Small intestine (tissue), 7 donors: Measurements from ENCODE around the gene MRGPRD. TPM values are rescaled to one million over a fixed set of nuclear protein-coding genes. Genes with fewer than 3 reads are reported as not detected.

Source experiments
- DNase-seq, 2 donors: peaks; one replicate each; pipeline versions ENCODE4 v3.0.0 to v3.0.0-alpha.2; 2013
- FAIRE-seq: peaks from 2 replicates; lab custom pipeline; 2012; peaks lifted over from hg19 to GRCh38; lab: Jason Lieb, UNC
- H3K27ac ChIP-seq, 3 donors: one replicate each; pipeline ENCODE4 v1.5.1; 2013; ENCODE audit warnings: low read length in 2 of 3, mild to moderate bottlenecking in 2 of 3, control low read depth in 1 of 3, inconsistent platforms in 1 of 3, low read depth in 1 of 3, moderate library complexity in 1 of 3
- H3K27me3 ChIP-seq, 3 donors: one replicate each; pipeline ENCODE4 v1.6.1; 2013; ENCODE audit warnings: low read length in 3 of 3, inconsistent platforms in 1 of 3; ENCODE audit not compliant: control insufficient read depth in 3 of 3, insufficient read depth in 3 of 3
- H3K36me3 ChIP-seq, 3 donors: one replicate each; pipeline ENCODE4 v1.6.1; 2013; ENCODE audit warnings: low read length in 3 of 3, inconsistent platforms in 1 of 3, low read depth in 1 of 3, mild to moderate bottlenecking in 1 of 3, moderate library complexity in 1 of 3; ENCODE audit not compliant: control insufficient read depth in 3 of 3, insufficient read depth in 2 of 3
- H3K4me1 ChIP-seq, 3 donors: one replicate each; pipeline ENCODE4 v1.6.1; 2013; ENCODE audit warnings: low read length in 2 of 3, inconsistent platforms in 1 of 3, low read depth in 1 of 3, mild to moderate bottlenecking in 1 of 3, moderate library complexity in 1 of 3; ENCODE audit not compliant: control insufficient read depth in 3 of 3, insufficient read depth in 2 of 3
- H3K4me3 ChIP-seq, 3 donors: one replicate each; pipeline ENCODE4 v1.5.1; 2013; ENCODE audit warnings: low read length in 3 of 3, control low read depth in 1 of 3, inconsistent platforms in 1 of 3, low read depth in 1 of 3, mild to moderate bottlenecking in 1 of 3, moderate library complexity in 1 of 3
- H3K9me3 ChIP-seq, 2 donors: one replicate each; pipeline ENCODE4 v1.6.1; 2013; ENCODE audit warnings: low read depth in 1 of 2, low read length in 1 of 2; ENCODE audit not compliant: control insufficient read depth in 2 of 2, insufficient read depth in 1 of 2
- WGBS, 3 donors: extraction: QIAGEN DNeasy Blood & Tissue Kit; methylation state at CpG; one replicate each; pipeline ENCODE4 v1.1.7; 2013; 5-methylcytosine and 5-hydroxymethylcytosine counted together
- polyA plus RNA-seq, 4 donors: library from polyadenylated mRNA; stranded (reverse) in 3 of 4; unstranded in 1 of 4; fragments of 200-250 nt in 3 of 4; fragments of 120-200 nt in 1 of 4; gene quantifications; one replicate each; pipeline versions ENCODE4 v1.2.1 to v1.2.3, GENCODE V29; 2013
- donor health status: healthy with polysubstance abuse.
- donor health status: control.
- donor health status: control.
- donor health status: Bipolar disorder and iron deficiency.
- donor health status: healthy.

The MRGPRD gene
- polyA plus RNA-seq, 4 donors, result 0.06 TPM; not detected in 3

DNA sequence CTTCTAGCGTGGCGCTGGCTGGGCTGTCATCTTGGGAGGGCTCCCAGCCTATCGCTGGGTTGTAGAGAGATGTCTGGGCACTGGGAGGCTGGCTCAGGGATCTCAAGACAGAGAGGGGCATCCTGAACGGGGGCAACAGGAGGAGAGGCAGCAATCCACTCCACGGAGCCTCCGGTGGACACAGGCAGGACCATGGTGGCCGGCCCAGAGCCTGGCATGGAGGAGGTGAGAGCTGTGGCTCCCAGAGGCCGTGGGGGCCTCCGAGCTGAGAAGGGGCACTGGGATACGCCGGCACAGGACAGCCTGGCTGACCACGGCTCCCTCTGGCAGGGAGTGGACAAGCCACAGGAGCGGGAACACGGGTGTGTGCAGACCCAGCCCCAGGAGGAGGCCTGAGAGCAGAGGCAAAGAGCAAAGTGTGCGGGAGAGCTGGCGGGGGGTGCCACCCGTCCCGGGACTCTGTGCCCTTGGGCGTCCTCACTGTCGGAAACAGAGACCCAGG is 23.1 kb upstream of the MRGPRD start:
- Histone ChIP-seq H3K27me3 (peaks cover 0 to 4% (median 2%) of the 10 kb centered on the region in 3 donors), H3K4me1 (peaks cover 0 to 31% (median 0%) of the 10 kb centered on the region in 3 donors), H3K27ac (no peak overlapping the region), H3K4me3 (no peak overlapping the region), H3K9me3 (no peaks in the 10 kb centered on the region), H3K36me3 (peaks cover 0 to 12% (median 0%) of the 10 kb centered on the region in 3 donors)
- FAIRE-seq (no peak), DNase-seq (no peak)
- 79 to 89% (median 84%) methylated on average over 20 of the region's 20 CpGs for WGBS, 3 donors

DNA sequence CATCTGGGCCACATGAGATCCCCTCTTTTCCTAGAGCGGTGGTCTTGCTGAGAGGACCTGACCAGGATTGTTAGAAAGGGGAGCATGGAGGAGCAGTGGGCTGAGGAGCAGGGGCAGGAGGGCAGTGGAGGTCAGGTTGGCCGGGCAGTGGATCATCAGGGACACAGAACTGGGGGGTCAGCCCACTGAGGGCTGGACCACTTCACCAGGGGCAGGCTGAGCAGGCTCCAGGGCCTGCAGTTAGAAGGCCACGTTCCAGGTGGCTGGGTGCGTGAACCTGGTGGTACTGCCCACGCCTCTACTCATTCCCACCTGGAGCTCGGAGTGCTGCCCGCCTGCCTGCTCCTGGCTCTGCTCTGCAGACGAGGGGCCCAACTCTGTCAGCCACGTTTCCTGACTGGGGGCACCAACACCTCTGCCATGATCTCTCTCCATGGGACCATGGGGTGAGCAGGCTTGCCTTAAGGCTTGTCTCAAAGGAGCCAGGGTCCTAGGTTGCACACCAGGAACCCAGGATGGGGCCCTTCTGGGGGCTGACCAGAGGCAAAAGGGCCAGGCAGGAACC is 22.6 kb upstream of the MRGPRD start:
- Histone ChIP-seq H3K27me3 (peaks cover 0 to 4% (median 2%) of the 10 kb centered on the region in 3 donors), H3K36me3 (peaks cover 0 to 10% (median 0%) of the 10 kb centered on the region in 3 donors), H3K27ac (no peak overlapping the region), H3K9me3 (no peaks in the 10 kb centered on the region), H3K4me3 (no peak overlapping the region), H3K4me1 (peaks cover 0 to 31% (median 0%) of the 10 kb centered on the region in 3 donors)
- WGBS, 3 donors, result 85 to 88% (median 86%) methylated on average over 9 of the region's 9 CpGs
- FAIRE-seq (no peak), DNase-seq (no peak)

DNA sequence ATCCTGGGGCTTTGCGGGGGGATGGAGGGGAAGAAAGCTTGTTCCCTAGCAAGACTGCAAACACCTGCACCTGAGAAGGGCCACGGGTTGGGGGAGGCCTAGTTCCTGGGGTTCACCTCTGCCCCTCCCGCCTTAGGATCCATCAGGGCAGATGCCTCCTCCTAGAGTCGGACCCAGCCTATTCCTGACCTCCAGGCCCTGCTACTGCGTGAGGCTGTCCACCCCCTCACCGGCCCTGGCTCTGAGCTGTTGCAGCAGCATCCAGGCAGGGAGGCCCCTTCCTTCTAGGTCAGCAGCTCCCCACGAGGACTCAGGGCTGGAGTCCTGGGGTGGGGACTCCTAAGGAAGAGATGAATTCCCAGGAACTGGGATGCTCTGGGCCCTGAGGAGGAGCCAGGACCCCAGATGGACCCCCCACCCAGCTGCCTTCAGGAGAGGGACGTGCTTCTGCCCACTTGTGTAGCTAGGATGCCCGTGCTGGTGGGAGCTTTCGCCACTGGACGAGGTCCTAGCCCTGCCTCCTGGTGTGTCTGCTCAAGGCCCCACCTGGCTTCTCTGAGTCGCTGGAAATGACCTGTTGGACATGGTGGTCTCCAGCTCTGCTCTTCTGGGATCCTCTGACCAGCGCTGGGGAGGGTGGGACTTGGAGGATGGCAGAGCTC is 21.9 kb upstream of the MRGPRD start:
- H3K27ac ChIP-seq, result peak overlapping the region in 1 of 3 donors; percentile 18
- 74 to 80% (median 79%) methylated on average over 13 of the region's 13 CpGs for WGBS, 3 donors
- peaks cover 0 to 31% (median 0%) of the 10 kb centered on the region in 3 donors for H3K4me1 ChIP-seq
- H3K36me3 ChIP-seq, result peaks cover 0 to 9% (median 0%) of the 10 kb centered on the region in 3 donors
- H3K4me3 ChIP-seq, result no peak overlapping the region
- DNase-seq (no peak), FAIRE-seq (no peak)
- H3K27me3 ChIP-seq, result peaks cover 0 to 4% (median 2%) of the 10 kb centered on the region in 3 donors
- no peaks in the 10 kb centered on the region for H3K9me3 ChIP-seq

DNA sequence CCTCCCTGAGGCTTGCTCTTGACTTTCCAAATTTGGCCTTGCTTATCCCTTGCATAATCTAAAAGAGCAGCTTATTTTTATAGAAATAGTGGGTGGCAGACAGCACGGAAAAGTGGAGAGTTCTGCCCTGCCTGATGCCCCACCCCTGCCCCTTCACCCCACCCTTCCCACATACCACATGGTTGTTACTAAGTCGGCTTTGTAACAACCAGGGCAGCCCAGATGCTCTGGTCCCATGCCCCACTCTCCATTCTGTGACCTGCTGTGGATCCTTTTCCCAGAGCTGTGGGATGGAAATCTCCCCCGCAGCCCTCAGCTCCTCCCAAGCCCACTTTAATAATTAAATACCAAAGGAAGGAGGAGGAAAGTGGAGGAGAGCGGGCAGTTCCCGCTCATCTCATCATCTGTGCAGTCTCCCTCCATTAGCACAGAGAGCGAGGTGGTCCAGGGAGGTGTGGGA is 21.4 kb upstream of the MRGPRD start:
- no peak overlapping the region for H3K4me3 ChIP-seq
- peaks cover 0 to 9% (median 0%) of the 10 kb centered on the region in 3 donors for H3K36me3 ChIP-seq
- peaks cover 0 to 4% (median 2%) of the 10 kb centered on the region in 3 donors for H3K27me3 ChIP-seq
- peaks cover 0 to 26% (median 0%) of the 10 kb centered on the region in 3 donors for H3K4me1 ChIP-seq
- H3K27ac ChIP-seq, result peak overlapping the region in 1 of 3 donors; percentile 18
- no peaks in the 10 kb centered on the region for H3K9me3 ChIP-seq
- FAIRE-seq, result no peak
- 62 to 76% (median 73%) methylated on average over 6 of the region's 6 CpGs for WGBS, 3 donors
- DNase-seq, result no peak

DNA sequence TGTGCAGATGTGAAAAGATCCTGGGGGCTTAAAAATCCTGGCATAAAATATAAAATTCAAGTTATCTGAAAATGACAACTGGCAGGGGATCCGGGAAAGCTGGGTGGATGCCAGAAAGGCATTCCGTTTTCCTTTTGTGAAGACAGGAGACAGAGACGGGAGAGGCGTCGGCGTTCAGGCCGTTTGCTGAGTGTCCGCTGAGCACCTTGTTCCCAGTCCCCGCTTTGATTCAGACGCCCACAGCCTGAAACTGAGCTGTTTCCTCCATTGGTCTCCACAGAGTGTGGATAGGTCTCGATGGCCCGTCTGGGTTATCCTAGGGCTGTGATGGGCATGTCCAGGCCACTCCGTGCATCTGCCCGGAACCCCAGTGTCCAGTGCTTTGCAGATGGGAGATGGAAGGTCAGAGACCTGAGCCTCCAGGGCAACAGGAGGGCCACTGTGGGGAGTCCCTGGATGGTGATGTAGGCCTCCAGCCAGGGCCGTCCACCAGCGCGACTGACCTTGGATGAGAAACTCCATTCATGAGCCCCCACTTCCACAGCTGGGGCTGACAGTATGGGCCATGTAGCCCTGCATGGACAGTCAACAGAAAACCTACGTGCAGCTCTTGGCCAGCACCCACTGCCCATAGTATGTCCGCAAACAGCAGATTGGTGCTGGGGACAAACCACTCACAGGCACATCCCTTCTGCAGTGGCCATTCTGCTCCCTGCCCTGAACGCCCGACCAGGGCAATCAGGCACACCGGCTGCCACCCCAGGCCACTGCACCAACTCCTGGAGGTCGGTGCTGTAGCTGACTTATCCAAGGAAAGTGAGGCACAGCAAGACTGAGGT is 20.7 kb upstream of the MRGPRD start:
- no peak overlapping the region for H3K4me3 ChIP-seq
- no peaks in the 10 kb centered on the region for H3K9me3 ChIP-seq
- FAIRE-seq (no peak), DNase-seq (no peak)
- peaks cover 0 to 9% (median 0%) of the 10 kb centered on the region in 3 donors for H3K36me3 ChIP-seq
- peak overlapping the region in 2 of 3 donors; percentile 57 to 60 for H3K27ac ChIP-seq
- WGBS, 3 donors, result 80 to 85% (median 82%) methylated on average over 23 of the region's 23 CpGs
- peaks cover 0 to 4% (median 2%) of the 10 kb centered on the region in 3 donors for H3K27me3 ChIP-seq
- peaks cover 0 to 21% (median 0%) of the 10 kb centered on the region in 3 donors for H3K4me1 ChIP-seq

DNA sequence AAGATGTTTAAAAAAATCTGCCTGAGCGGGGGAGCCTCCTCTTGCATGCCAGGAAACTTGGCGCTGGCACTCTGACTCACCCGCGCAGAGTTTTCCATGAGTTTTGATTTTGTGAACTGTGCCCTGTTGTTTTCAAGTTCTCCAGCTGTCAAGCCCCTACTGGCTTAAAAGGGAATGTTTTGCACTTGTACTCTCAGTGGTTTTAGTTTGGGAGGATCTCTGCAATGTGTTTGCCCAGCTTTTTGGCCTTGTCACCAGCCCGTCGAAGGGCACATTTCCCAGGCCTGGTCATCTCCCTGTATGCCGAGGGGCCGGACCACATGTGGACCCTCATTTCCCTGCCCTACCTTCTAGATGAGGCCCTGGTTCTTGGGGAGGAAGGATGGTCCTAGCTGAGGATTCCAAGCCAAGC is 20.1 kb upstream of the MRGPRD start:
- Histone ChIP-seq H3K9me3 (no peaks in the 10 kb centered on the region), H3K27me3 (peaks cover 0 to 4% (median 2%) of the 10 kb centered on the region in 3 donors), H3K4me3 (no peak overlapping the region), H3K27ac (peak overlapping the region in 2 of 3 donors; percentile 57 to 60), H3K4me1 (peaks cover 0 to 15% (median 0%) of the 10 kb centered on the region in 3 donors), H3K36me3 (peaks cover 0 to 9% (median 0%) of the 10 kb centered on the region in 3 donors)
- DNase-seq (peak; percentile 9 to 35), FAIRE-seq (no peak)
- 39 to 59% (median 49%) methylated on average over 8 of the region's 8 CpGs for whole genome bisulfite sequencing, 3 donors

DNA sequence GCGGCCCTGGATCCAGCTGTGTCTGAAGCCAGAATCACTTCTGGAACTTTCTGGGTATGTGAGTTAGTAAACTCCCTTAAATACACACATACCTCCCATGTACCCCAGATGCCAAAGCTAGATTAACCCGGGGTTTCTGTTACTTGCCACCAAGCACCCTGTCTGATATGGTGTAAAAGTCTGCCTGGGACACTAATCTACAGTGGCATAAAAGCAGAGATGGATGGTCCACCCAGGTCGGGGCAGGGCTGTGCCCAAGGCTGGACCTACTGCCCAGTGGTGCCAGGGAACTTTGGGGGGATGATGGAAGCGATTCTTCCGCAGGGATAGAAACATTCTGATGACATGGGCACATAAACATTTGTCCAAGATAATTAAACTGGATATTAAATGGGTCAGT is 19.6 kb upstream of the MRGPRD start:
- Histone ChIP-seq H3K36me3 (peaks cover 0 to 9% (median 0%) of the 10 kb centered on the region in 3 donors), H3K4me3 (no peak overlapping the region), H3K4me1 (peaks cover 0 to 15% (median 0%) of the 10 kb centered on the region in 3 donors), H3K27ac (peak overlapping the region in 2 of 3 donors; percentile 26 to 47), H3K9me3 (no peaks in the 10 kb centered on the region), H3K27me3 (peaks cover 0 to 4% (median 2%) of the 10 kb centered on the region in 3 donors)
- FAIRE-seq, result no peak
- DNase-seq, result no peak
- 78 to 80% (median 79%) methylated on average over 5 of the region's 5 CpGs for WGBS, 3 donors
